Gastroesophageal sphincter (tissue), 2 donors: Measurements from ENCODE around the gene PKD2L2.

Source experiments
- EP300 ChIP-seq: sonication (generic); formaldehyde crosslinking; IDR thresholded peaks from one replicate; pipeline ENCODE4 v1.6.1; 2017; ENCODE audit warnings: antibody characterized with exemption, mild to moderate bottlenecking
- POLR2A ChIP-seq, 2 donors: fragments of 450-650 bp; IDR thresholded peaks; one replicate each; pipeline ENCODE4 v1.6.1; 2017; ENCODE audit warnings: antibody characterized with exemption in 2 of 2, mild to moderate bottlenecking in 2 of 2, moderate library complexity in 1 of 2
- POLR2AphosphoS5 ChIP-seq: sonication (generic); formaldehyde crosslinking; IDR thresholded peaks from one replicate; pipeline ENCODE4 v1.6.1; 2017; ENCODE audit warnings: antibody characterized with exemption

DNA sequence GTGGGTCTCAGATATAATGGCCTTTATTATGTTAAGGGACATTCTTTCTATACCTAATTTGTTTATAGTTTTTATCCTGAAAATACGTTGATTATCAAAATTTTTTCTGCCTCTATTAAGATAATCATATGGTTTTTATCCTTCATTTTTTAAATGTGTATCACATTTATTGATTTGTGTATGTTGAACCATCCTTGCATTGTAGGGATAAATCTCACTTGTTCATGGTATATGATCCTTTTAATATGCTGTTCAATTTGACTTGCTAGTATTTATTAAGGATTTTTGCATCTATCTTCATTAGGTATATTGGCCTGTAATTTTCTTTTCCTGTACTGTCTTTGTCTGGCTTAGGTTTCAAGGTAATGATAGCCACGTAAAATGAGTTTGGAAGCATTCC, 25.5 kb downstream of the PKD2L2 start:
- TF ChIP-seq EP300 (no peak), POLR2AphosphoS5 (no peak), POLR2A (IDR thresholded peaks at IDR 0.05) (no peak)
